AG09319 (cell line): ENCODE results near the gene MYBPH.

Source experiments
- DNase-seq: peaks from one replicate; pipeline ENCODE4 v3.0.0-alpha.2; 2010; ENCODE audit warnings: low read depth; ENCODE audit errors: extremely low read depth
- CTCF ChIP-seq: IDR thresholded peaks from 2 replicates; pipeline ENCODE4 v1.5.1; 2011; ENCODE audit warnings: low read depth, mild to moderate bottlenecking, inconsistent platforms, low read length, moderate library complexity

The MYBPH gene

GRCh38 chr1:203150511-203151297 is 24.9 kb downstream of the MYBPH start:
- no peak for DNase-seq
- TF ChIP-seq CTCF = no peak

- no peak for TF ChIP-seq CTCF
- no peak for DNase-seq
These were observed 26.3 kb downstream of the MYBPH start for GRCh38 chr1:203149188-203149840.

- TF ChIP-seq CTCF = no peak
- no peak for DNase-seq
These were observed 27.0 kb downstream of the MYBPH start for GRCh38 chr1:203148579-203148978.

- no peak; the same call in none of the 2 replicates for TF ChIP-seq CTCF
- no peak for DNase-seq
These were observed 27.5 kb downstream of the MYBPH start for GRCh38 chr1:203148127-203148526.

- no peak for TF ChIP-seq CTCF
- DNase-seq = no peak
These were observed 28.2 kb downstream of the MYBPH start for GRCh38 chr1:203147376-203147775.

GRCh38 chr1:203146537-203146936 is 29.1 kb downstream of the MYBPH start:
- no peak for DNase-seq
- TF ChIP-seq CTCF = no peak

GRCh38 chr1:203146042-203146369 is 29.6 kb downstream of the MYBPH start:
- DNase-seq = no peak
- TF ChIP-seq CTCF = no peak
